Mesenchymal stem cell (in vitro differentiated cells and primary cell): ENCODE measurements around the gene FBXW8.

ENCODE experiments used
- DNase-seq: peaks from one replicate; pipeline ENCODE4 v3.0.0-alpha.2; 2013
- H2AFZ ChIP-seq: one replicate; pipeline ENCODE4 v1.6.1; 2013; ENCODE audit warnings: low read depth, mild to moderate bottlenecking, control low read depth, inconsistent platforms, low read length, moderate library complexity
- H2AK5ac ChIP-seq: 2 replicates; pipeline ENCODE4 v1.6.1; 2013; ENCODE audit warnings: low read length, moderate library complexity, mild to moderate bottlenecking, inconsistent platforms; ENCODE audit not compliant: severe bottlenecking
- H2BK120ac ChIP-seq: one replicate; pipeline ENCODE4 v1.6.1; 2013; ENCODE audit warnings: low read depth, mild to moderate bottlenecking, inconsistent platforms, low read length, moderate library complexity
- H2BK12ac ChIP-seq, 2 experiments: one replicate each; pipeline ENCODE4 v1.6.1; 2013; ENCODE audit warnings: inconsistent platforms in 2 of 2, low read length in 2 of 2, mild to moderate bottlenecking in 2 of 2, moderate library complexity in 2 of 2, control low read depth in 1 of 2
- H2BK15ac ChIP-seq: one replicate; pipeline ENCODE4 v1.6.1; 2013; ENCODE audit warnings: mild to moderate bottlenecking, low read depth, inconsistent platforms; ENCODE audit not compliant: poor library complexity, severe bottlenecking
- H2BK5ac ChIP-seq: 2 replicates; pipeline ENCODE4 v1.6.1; 2013; ENCODE audit warnings: low read depth, mild to moderate bottlenecking, low read length, control low read depth, inconsistent platforms; ENCODE audit not compliant: poor library complexity, severe bottlenecking
- H3K14ac ChIP-seq, 2 experiments: one replicate each; pipeline ENCODE4 v1.6.1; 2013; ENCODE audit warnings: inconsistent platforms in 2 of 2, low read length in 2 of 2, control low read depth in 1 of 2, mild to moderate bottlenecking in 1 of 2, moderate library complexity in 1 of 2
- H3K18ac ChIP-seq, 2 experiments: one replicate each; pipeline ENCODE4 v1.6.1; 2013; ENCODE audit warnings: inconsistent platforms in 2 of 2, low read length in 2 of 2, control low read depth in 1 of 2, low read depth in 1 of 2, mild to moderate bottlenecking in 1 of 2
- H3K23ac ChIP-seq, 2 experiments: one replicate each; pipeline ENCODE4 v1.6.1; 2013; ENCODE audit warnings: inconsistent platforms in 2 of 2, low read length in 2 of 2, mild to moderate bottlenecking in 2 of 2, moderate library complexity in 2 of 2, control low read depth in 1 of 2
- H3K27ac ChIP-seq: 2 replicates; pipeline ENCODE4 v1.5.1; 2013; ENCODE audit warnings: mild to moderate bottlenecking, moderate library complexity, low read length, control low read depth, inconsistent platforms; ENCODE audit not compliant: poor library complexity, severe bottlenecking
- H3K27me3 ChIP-seq, 2 experiments: 2 replicates each; pipeline versions ENCODE4 v1.6.1 to v1.7.0; 2013; ENCODE audit warnings: low read length in 2 of 2, mild to moderate bottlenecking in 2 of 2, moderate library complexity in 2 of 2, control low read depth in 1 of 2, inconsistent platforms in 1 of 2; ENCODE audit not compliant: control insufficient read depth in 1 of 2, insufficient read depth in 1 of 2
- H3K36me3 ChIP-seq, 2 experiments: 2 replicates each; pipeline versions ENCODE4 v1.6.1 to v1.7.0; 2013; ENCODE audit warnings: low read length in 2 of 2, control low read depth in 1 of 2, inconsistent platforms in 1 of 2, low read depth in 1 of 2, mild to moderate bottlenecking in 1 of 2; ENCODE audit not compliant: insufficient read depth in 2 of 2, control insufficient read depth in 1 of 2
- H3K4ac ChIP-seq, 2 experiments: one replicate each; pipeline ENCODE4 v1.6.1; 2013; ENCODE audit warnings: inconsistent platforms in 2 of 2, low read length in 2 of 2, mild to moderate bottlenecking in 2 of 2, moderate library complexity in 2 of 2, control low read depth in 1 of 2, low read depth in 1 of 2
- H3K4me1 ChIP-seq: 2 replicates; pipeline ENCODE4 v1.6.1; 2013; ENCODE audit warnings: low read depth, low read length, control low read depth; ENCODE audit not compliant: control insufficient read depth, insufficient read depth
- H3K4me2 ChIP-seq: 2 replicates; pipeline ENCODE4 v1.6.1; 2013; ENCODE audit warnings: low read length, mild to moderate bottlenecking, inconsistent platforms; ENCODE audit not compliant: poor library complexity, severe bottlenecking
- H3K4me3 ChIP-seq, 2 experiments: 2 replicates each; pipeline versions ENCODE4 v1.5.1 to v1.7.0; 2013; ENCODE audit warnings: low read length in 2 of 2, mild to moderate bottlenecking in 2 of 2, control low read depth in 1 of 2, low read depth in 1 of 2; ENCODE audit not compliant: insufficient read depth in 1 of 2
- H3K79me1 ChIP-seq: replicated peaks from 2 replicates; pipeline ENCODE4 v1.6.1; 2013; ENCODE audit warnings: mild to moderate bottlenecking, control low read depth, low read length, inconsistent platforms; ENCODE audit not compliant: poor library complexity, severe bottlenecking
- H3K9ac ChIP-seq: 2 replicates; pipeline ENCODE4 v1.7.0; 2013; ENCODE audit warnings: mild to moderate bottlenecking, low read length, moderate library complexity
- H3K9me3 ChIP-seq: 2 replicates; pipeline ENCODE4 v1.7.0; 2013; ENCODE audit warnings: mild to moderate bottlenecking, low read length; ENCODE audit not compliant: control insufficient read depth
- H4K8ac ChIP-seq: one replicate; pipeline ENCODE4 v1.6.1; 2013; ENCODE audit warnings: inconsistent platforms, mild to moderate bottlenecking, low read length, moderate library complexity
- H4K91ac ChIP-seq: one replicate; pipeline ENCODE4 v1.6.1; 2013; ENCODE audit warnings: mild to moderate bottlenecking, low read length, inconsistent platforms
- WGBS: methylation state at CpG from one replicate; pipeline ENCODE4 v1.1.7; 2013; ENCODE audit warnings: mixed read lengths; 5-methylcytosine and 5-hydroxymethylcytosine counted together

FBXW8 gene

DNA sequence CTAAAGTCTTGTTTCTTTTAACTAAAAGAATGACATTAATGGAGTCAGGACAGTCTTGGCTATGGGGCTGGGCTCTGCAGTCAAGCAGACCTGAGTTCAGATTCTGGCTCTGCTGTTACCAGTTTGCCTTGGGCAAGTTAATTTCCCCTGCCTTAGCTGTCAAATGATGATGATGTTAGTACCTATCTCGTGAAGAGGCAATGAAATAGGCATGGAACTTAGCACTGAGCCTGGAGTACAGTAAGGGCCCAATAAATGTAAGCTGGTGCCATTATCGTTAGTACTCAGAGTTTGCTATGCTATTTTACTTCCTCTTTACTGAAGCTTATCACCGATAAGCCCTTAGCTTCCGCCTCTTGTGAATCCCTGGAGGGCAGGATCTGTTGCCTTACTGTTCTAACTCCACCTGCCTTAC lies 8.5 kb downstream of the FBXW8 start:
- WGBS = 82% methylated on average over 3 of the region's 4 CpGs
- Histone ChIP-seq H3K4me1 (peaks cover 5% of the 10 kb centered on the region), H2AK5ac (no peak overlapping the region), H3K79me1 (peaks cover 32% of the 10 kb centered on the region), H3K9me3 (no peaks in the 10 kb centered on the region), H2BK15ac (no peak overlapping the region), H3K27me3 (no peaks in the 10 kb centered on the region), H3K23ac (no peak overlapping the region), H3K18ac (no peak overlapping the region), H2AFZ (no peak overlapping the region), H2BK120ac (no peak overlapping the region), H2BK5ac (no peak overlapping the region), H3K4me3 (no peak overlapping the region), H3K14ac (no peak overlapping the region), H4K91ac (no peak overlapping the region), H3K4me2 (no peak overlapping the region), H3K9ac (no peak overlapping the region), H3K36me3 (peaks cover 9 to 15% of the 10 kb centered on the region in 2 experiments), H4K8ac (no peak overlapping the region), H3K4ac (no peak overlapping the region), H2BK12ac (no peak overlapping the region), H3K27ac (no peak overlapping the region)
- DNase-seq = no peak

DNA sequence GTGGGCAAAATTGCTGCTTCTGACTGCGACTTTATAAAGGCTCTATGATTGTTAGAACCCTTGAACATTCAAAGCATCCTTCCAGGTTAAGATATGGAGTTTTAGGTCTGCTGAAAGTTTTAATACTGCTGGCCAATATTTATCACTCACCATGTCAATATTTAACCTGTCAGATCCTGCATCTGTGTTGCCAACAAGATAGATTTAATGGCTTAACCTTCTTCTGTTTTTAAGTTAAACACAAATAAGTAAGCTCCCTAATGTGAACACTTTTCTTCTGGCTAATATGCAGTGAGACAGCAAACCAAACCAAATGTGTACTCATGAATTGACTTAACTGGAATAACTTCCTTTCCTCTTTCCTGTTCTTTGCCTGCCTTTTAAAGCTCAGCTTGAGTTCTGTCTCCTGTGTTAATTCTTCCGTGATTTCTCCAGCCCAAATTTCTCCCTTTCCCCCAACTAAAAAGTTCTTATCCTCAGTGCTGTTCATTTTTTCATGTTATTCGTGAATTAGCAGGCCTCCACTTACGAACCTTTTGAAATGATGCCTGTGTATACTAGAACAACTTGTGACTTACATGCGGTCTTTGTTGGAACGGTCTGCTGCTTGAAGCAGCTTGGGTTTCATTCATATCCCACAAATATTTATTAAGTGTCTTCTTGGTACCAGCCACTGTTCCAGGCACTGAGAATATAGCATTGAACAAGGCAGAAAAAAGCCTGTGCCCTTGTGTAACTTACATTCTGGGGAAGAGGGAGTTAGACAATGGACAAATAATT lies 9.1 kb downstream of the FBXW8 start:
- Histone ChIP-seq H2AFZ (no peak overlapping the region), H3K4me1 (peaks cover 5% of the 10 kb centered on the region), H2BK12ac (no peak overlapping the region), H3K4ac (no peak overlapping the region), H3K23ac (no peak overlapping the region), H3K9ac (no peak overlapping the region), H3K27ac (no peak overlapping the region), H3K9me3 (no peaks in the 10 kb centered on the region), H3K36me3 (peaks cover 9 to 13% of the 10 kb centered on the region in 2 experiments), H3K14ac (no peak overlapping the region), H2BK120ac (no peak overlapping the region), H3K27me3 (no peaks in the 10 kb centered on the region), H2AK5ac (no peak overlapping the region), H4K8ac (no peak overlapping the region), H3K4me2 (no peak overlapping the region), H4K91ac (no peak overlapping the region), H3K4me3 (no peak overlapping the region), H2BK5ac (no peak overlapping the region), H3K18ac (no peak overlapping the region), H2BK15ac (no peak overlapping the region), H3K79me1 (peaks cover 32% of the 10 kb centered on the region)
- DNase-seq = no peak
- WGBS = 92% methylated on average over 5 of the region's 6 CpGs

DNA sequence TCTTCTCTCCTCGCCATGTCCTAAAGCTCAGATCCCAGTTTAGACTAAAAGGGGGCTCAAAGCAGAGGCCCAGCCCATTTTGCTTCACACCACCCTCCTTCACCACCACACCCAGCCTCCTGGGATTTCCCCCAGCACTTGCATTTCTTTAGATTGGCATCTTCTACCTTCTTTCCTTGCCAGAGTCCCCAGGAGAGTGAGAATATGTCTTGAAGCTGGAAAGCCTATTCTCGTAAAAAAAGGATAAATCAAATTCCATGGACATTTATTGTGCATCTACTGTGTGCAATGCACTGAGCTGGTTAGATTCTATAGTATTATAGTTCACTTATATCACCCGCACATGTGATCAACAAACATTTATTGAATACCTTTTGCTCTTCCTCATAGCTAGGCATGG lies 10.2 kb downstream of the FBXW8 start:
- H3K14ac ChIP-seq = no peak overlapping the region
- no peak overlapping the region for H4K91ac ChIP-seq
- DNase-seq = no peak
- H3K4me3 ChIP-seq = no peak overlapping the region
- H3K4me1 ChIP-seq = peaks cover 9% of the 10 kb centered on the region
- H3K9ac ChIP-seq = no peak overlapping the region
- no peak overlapping the region for H2AK5ac ChIP-seq
- H3K79me1 ChIP-seq = peaks cover 31% of the 10 kb centered on the region
- H3K4ac ChIP-seq = no peak overlapping the region
- no peak overlapping the region for H2BK15ac ChIP-seq
- H3K27ac ChIP-seq = no peak overlapping the region
- H4K8ac ChIP-seq = no peak overlapping the region
- H3K23ac ChIP-seq = no peak overlapping the region
- no peaks in the 10 kb centered on the region for H3K9me3 ChIP-seq
- H2AFZ ChIP-seq = no peak overlapping the region
- no peaks in the 10 kb centered on the region for H3K27me3 ChIP-seq
- H2BK12ac ChIP-seq = no peak overlapping the region
- 96% methylated on average over 1 of the region's 3 CpGs for WGBS
- H3K4me2 ChIP-seq = no peak overlapping the region
- no peak overlapping the region for H2BK5ac ChIP-seq
- H3K18ac ChIP-seq = no peak overlapping the region
- peaks cover 4 to 10% of the 10 kb centered on the region in 2 experiments for H3K36me3 ChIP-seq
- no peak overlapping the region for H2BK120ac ChIP-seq

DNA sequence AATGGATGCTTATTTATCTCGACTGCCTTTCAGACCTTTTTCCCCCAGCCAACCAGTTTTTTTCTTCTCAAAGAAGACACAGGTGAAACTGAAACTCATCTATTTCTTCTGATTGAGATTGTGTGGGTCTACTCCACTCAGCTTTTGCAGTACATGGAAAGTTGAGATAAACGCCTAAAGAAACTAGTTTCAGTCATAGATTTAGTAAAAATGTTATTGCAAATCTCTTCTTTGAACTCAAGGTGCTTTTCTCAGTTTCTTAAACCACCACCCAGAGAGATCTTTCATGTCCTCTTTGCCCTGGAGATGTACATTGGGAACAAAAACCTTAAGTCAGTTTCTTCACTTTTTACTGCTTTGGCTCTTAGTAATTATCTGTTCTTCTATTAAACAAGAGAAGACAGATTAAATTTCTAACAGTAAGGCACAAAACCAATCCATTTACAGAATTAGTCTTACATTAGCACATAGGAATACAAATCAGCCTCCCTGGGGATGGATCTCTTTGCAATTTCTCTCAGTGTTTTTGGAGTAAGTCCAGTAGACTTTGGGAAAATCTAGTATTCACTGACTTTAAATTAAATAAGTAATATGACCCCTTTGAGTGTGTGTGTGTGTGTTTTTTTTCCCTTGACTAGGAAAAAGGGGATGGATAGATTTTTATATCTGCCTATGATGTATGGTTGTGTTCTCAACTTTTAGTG lies 11.6 kb downstream of the FBXW8 start:
- Histone ChIP-seq H3K4me1 (peaks cover 4% of the 10 kb centered on the region), H3K18ac (no peak overlapping the region), H3K79me1 (peaks cover 40% of the 10 kb centered on the region), H3K27ac (no peak overlapping the region), H3K14ac (no peak overlapping the region), H4K8ac (no peak overlapping the region), H3K36me3 (peaks cover 4 to 9% of the 10 kb centered on the region in 2 experiments), H2BK120ac (no peak overlapping the region), H2BK5ac (no peak overlapping the region), H2BK12ac (no peak overlapping the region), H2AK5ac (no peak overlapping the region), H3K4ac (no peak overlapping the region), H2BK15ac (no peak overlapping the region), H3K9me3 (no peaks in the 10 kb centered on the region), H3K9ac (no peak overlapping the region), H2AFZ (no peak overlapping the region), H3K4me3 (no peak overlapping the region), H3K27me3 (no peaks in the 10 kb centered on the region), H3K4me2 (no peak overlapping the region), H3K23ac (no peak overlapping the region), H4K91ac (no peak overlapping the region)
- no CpG with 5 or more reads among the region's 2 CpGs for WGBS
- DNase-seq = no peak
